Skin of body (tissue), 2 donors: ENCODE measurements around the gene SH3RF3. TPM values are rescaled to one million over a fixed set of nuclear protein-coding genes. Genes with fewer than 3 reads are reported as not detected.
"Not testable (repeated sequence)": the region's sequence is repeated elsewhere in the genome, so short reads cannot be mapped to it uniquely, and the experiment has no call there.

ENCODE experiments used
- DNase-seq: peaks from one replicate; lab custom pipeline; 2025; lab: John Stamatoyannopoulos, UW
- total RNA-seq: library from RNA; depleted of rRNA; stranded (reverse); fragments of >200 nt; gene quantifications from one replicate; pipeline ENCODE4 v1.2.3, GENCODE V29; 2014

SH3RF3 gene
- total RNA-seq, 1 donor from 2014 or later: 3.8 TPM

DNA sequence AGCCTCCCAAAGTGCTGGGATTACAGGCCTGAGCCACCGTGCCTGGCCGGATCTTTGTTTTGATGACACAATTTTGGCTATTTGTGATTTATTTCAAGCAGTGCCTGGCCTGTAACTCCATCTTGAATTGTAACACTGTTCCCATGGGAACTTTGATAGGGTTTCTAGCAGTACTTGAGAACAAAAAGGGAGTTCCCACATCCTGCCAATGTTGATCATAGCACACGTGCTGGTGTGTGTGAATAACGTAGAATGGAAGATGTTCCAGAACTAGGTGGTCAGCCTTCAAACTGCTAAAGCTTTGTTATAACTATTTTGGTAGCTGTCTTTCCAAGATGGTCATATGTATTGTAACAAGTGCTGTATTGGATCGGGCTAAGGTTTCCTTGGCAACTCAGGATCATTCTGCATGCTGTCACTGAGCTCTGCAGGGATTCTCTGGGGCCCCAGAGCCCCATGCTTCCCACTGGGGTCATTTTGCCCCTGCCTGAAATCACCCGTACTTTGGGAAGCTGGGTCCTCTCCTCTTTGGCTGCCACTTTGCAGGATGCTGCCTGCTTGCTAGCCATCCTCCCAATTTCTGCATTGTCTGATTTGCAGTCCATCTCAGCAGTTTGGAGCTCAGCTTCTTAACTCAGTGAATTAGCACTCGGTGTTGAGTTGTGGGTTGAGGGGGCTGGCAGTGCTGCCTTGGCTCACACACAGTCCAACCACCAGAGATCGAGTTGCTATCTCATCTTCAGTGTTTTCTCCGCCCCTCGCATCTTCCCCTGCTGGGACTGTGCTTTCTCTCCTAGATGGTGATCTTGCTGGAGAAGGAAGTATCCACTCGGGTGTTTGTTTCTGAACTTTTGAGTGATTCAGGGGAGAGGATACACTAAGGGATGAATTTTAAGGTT lies 26.8 kb downstream of the SH3RF3 start:
- DNase-seq: no peak

DNA sequence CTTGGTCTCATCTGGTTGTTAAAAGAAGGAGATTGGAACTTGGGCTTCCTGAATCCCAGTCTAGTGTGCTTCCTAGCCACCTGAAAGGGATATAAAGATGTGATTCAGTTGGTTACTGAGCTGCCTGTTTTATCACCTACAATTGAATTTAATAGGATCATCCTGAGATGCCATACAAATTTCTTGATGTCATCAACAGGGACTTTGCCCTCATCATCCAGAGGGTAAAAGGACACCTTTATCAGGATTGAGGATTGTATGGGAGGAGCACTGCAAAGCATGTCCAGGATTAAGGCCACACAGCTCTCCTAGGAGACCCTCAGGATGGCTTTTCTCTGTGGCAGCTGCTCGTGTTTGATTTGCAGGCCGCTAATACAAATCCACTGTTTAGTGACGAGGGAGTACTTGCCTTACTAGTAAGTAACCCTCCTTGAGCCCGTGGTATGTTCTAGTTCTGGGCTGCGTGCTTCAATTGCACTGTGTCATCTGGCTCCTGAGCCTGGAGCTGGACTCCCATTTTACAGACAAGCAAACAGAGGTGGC lies 28.6 kb downstream of the SH3RF3 start:
- no peak for DNase-seq

GRCh38 chr2:109158237-109158636 lies 29.2 kb downstream of the SH3RF3 start:
- DNase-seq: no peak

- no peak for DNase-seq
These were observed 30.1 kb downstream of the SH3RF3 start for GRCh38 chr2:109159096-109159495.

DNA sequence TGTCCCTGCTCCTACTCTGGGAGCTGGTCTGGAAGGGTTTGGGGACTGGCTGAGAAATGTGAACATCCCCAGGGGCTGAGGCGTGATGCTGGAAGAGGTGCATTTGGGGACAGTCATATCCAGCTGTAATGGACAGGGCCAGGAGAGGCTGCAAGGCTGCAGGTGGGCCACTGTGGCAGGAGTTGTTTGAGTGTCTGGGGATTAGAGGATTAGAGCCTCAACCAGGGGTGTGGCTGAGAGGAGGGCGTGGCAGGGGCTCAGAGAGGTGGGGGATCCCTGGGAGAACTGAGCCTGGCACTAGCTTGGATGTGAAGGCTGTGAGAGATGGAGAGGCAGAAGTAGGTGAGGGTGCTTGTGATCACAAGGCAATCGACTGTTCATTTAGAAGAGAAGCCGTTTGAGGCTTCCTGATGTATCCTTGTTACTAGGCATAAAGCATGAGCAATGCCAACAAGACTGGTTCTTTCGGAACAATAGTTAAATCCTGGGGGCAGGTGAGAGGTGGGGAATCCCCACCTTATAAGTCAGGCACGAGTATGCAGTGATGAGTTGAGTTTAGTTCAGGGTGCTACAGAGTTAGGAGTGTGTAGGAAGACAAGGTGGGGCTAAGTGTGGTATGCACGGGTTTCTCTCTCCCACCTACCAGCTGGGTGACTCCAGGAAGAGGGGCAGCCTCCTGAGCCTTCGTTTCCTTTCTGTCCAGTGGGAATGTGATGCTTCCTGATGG lies 31.9 kb downstream of the SH3RF3 start:
- no peak for DNase-seq

- DNase-seq: not testable (repeated sequence)
These were observed 33.4 kb downstream of the SH3RF3 start for GRCh38 chr2:109162367-109162766.

GRCh38 chr2:109162999-109163398 lies 34.0 kb downstream of the SH3RF3 start:
- peak; percentile 40 for DNase-seq

GRCh38 chr2:109164311-109164710 lies 35.3 kb downstream of the SH3RF3 start:
- no peak for DNase-seq

GRCh38 chr2:109164739-109165221 lies 35.8 kb downstream of the SH3RF3 start:
- peak; percentile 61 for DNase-seq

- no peak for DNase-seq
These were observed 37.8 kb downstream of the SH3RF3 start for GRCh38 chr2:109166811-109167210.

DNA sequence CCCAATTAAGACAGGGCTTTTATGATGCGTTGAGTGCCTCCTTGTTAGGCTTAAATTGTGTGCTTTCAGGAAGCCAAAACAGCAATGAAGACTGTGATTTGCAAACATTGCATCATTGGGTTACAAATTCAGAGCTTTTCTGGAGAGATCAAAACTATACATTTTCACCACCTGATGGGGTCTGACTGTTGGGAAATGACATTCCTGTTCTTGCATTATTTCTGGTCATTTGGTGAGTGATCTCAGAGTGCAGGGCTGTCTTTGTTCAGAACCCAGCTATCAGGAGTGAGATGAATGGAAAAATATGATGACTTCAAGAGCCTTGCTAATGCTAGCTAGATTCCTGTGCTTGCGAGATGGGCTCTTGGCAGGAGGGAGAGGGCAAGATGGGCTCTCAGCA lies 39.1 kb downstream of the SH3RF3 start:
- no peak for DNase-seq

GRCh38 chr2:109168716-109169115 lies 39.7 kb downstream of the SH3RF3 start:
- DNase-seq: no peak

GRCh38 chr2:109170645-109171044 lies 41.6 kb downstream of the SH3RF3 start:
- DNase-seq: no peak

GRCh38 chr2:109171444-109172334 lies 42.7 kb downstream of the SH3RF3 start:
- peak; percentile 37 for DNase-seq

- DNase-seq: no peak
These were observed 43.6 kb downstream of the SH3RF3 start for GRCh38 chr2:109172556-109173105.

DNA sequence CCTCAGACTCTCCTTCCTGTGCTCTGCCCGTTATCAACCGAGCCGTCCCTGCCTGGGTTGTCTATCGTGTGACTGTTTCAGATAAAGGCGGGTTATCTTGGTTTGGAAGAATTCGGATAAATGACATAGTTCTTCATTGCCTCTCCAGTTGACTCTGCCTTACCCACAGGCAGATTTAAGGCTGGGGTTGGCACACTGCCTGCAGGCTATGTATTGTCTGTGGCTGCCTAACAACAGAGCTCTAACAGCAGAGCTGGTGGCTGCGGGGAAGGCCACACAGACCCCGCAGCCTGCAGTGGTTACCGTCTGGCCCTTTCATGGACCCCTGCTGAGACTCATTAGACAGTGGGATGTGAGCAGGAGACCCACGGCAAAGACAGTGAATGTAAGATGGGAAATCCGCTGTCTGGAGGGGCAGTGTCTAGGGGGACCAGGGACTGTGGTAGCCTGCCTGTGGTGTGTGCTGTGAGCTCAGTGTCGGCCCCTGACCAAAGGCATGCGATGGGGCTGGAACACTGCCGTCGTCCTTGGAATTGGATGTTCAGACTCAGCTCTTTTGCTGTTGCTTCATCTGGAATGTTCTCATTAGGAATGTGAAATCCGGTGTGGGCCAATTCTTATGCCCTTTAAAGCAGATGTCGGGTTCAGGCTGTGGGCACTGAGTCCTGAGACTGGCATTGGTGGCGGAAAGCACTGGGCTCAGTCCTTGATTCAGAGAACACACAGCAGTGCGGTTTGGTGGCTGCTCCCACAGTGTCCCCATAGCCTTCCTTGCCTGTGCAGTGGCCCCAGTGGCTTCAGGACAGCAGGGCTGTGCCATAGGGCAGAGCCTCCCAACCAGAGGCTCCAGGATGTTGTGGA lies 44.5 kb downstream of the SH3RF3 start:
- DNase-seq: peak; percentile 66

DNA sequence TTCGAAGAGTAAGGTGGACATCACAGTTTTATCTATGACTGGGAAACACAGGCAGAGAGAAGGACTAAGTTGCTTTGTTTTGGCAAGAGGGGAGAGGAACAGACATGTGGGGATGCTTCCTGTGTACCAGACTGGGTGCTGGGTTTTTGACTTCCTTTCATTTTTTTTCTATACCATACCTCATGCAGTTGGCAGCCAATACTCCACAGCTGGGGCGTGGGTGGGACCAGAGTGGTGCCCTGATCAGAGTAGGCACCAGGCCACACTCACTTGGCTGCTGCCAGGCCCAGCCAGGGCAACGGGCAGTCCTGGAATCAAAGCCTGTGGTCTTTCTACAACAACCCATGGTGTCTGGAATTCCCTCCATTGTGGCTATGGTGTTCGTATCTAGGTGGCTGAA lies 45.2 kb downstream of the SH3RF3 start:
- no peak for DNase-seq

GRCh38 chr2:109174626-109175349 lies 45.8 kb downstream of the SH3RF3 start:
- no peak for DNase-seq

DNA sequence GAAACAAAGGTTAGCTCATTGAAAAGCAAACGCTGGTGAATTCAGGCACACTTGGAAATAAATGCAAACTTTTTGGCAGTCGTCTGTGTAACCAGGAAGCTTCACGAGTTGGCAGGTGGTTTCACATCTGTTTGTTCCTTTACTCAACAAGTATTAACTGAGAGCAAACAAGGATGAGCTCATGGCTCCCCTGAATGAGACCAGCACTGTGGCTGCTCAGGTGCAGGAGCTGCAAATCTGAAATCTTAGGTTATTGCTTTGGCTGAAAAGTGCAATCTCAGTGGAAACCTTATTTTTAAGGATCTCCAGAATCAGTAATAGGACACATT lies 46.3 kb downstream of the SH3RF3 start:
- no peak for DNase-seq
